ENCODE data around the gene GPR21. TPM values are rescaled to one million over a fixed set of nuclear protein-coding genes. Genes with fewer than 3 reads are reported as not detected.

Gene GPR21
- total RNA-seq, 2 donors from 2014 or later, result 6.4 TPM; not detected in 1

GRCh38 chr9:123074628-123075027, 41.2 kb downstream of the GPR21 start:
- no peak for TF ChIP-seq CTCF (IDR thresholded peaks at IDR 0.05)
- DNase-seq (ENCODE audit: low spot score), result no peak
- Histone ChIP-seq H3K27ac (peak overlapping the region; percentile 60 to 68), H3K4me3 (peak overlapping the region; percentile 40), H3K36me3 (peaks cover 10% of the 10 kb centered on the region), H3K27me3 (replicated peaks; ENCODE audit: insufficient read depth) (no peaks in the 10 kb centered on the region), H3K4me1 (ENCODE audit: control insufficient read depth in 1 of 2, low read depth in 2 of 2) (peaks cover 24 to 76% of the 10 kb centered on the region in 2 donors), H3K9me3 (no peaks in the 10 kb centered on the region)
- ATAC-seq (ENCODE audit: insufficient number of reproducible peaks, low FRiP score, low read depth), result no peak

GRCh38 chr9:123080444-123080843, 47.0 kb downstream of the GPR21 start:
- peaks cover 10 to 29% of the 10 kb centered on the region in 2 donors for H3K4me1 ChIP-seq (ENCODE audit: control insufficient read depth in 1 of 2, low read depth in 2 of 2)
- no peaks in the 10 kb centered on the region for H3K27me3 ChIP-seq (replicated peaks; ENCODE audit: insufficient read depth)
- no peak overlapping the region for H3K4me3 ChIP-seq
- no peak for ATAC-seq (ENCODE audit: insufficient number of reproducible peaks, low FRiP score, low read depth)
- no peak overlapping the region for H3K27ac ChIP-seq
- DNase-seq (ENCODE audit: low spot score), result no peak
- H3K36me3 ChIP-seq, result peaks cover 31% of the 10 kb centered on the region
- TF ChIP-seq CTCF (IDR thresholded peaks at IDR 0.05), result no peak
- H3K9me3 ChIP-seq, result no peaks in the 10 kb centered on the region

GRCh38 chr9:123081824-123082223, 48.4 kb downstream of the GPR21 start:
- peaks cover 4 to 18% of the 10 kb centered on the region in 2 donors for H3K4me1 ChIP-seq (ENCODE audit: control insufficient read depth in 1 of 2, low read depth in 2 of 2)
- peak; percentile 64 for TF ChIP-seq CTCF (IDR thresholded peaks at IDR 0.05)
- ATAC-seq (ENCODE audit: insufficient number of reproducible peaks, low FRiP score, low read depth), result no peak
- no peaks in the 10 kb centered on the region for H3K27me3 ChIP-seq (replicated peaks; ENCODE audit: insufficient read depth)
- H3K27ac ChIP-seq, result no peak overlapping the region
- no peak overlapping the region for H3K4me3 ChIP-seq
- H3K9me3 ChIP-seq, result no peaks in the 10 kb centered on the region
- peaks cover 31% of the 10 kb centered on the region for H3K36me3 ChIP-seq
- DNase-seq (ENCODE audit: low spot score), result no peak

- H3K27ac ChIP-seq, result no peak overlapping the region
- no peaks in the 10 kb centered on the region for H3K27me3 ChIP-seq (replicated peaks; ENCODE audit: insufficient read depth)
- H3K9me3 ChIP-seq, result no peaks in the 10 kb centered on the region
- ATAC-seq (ENCODE audit: insufficient number of reproducible peaks, low FRiP score, low read depth), result no peak
- H3K4me1 ChIP-seq (ENCODE audit: control insufficient read depth in 1 of 2, low read depth in 2 of 2), result peaks cover 0 to 4% of the 10 kb centered on the region in 2 donors
- peaks cover 33% of the 10 kb centered on the region for H3K36me3 ChIP-seq
- no peak for TF ChIP-seq CTCF (IDR thresholded peaks at IDR 0.05)
- no peak overlapping the region for H3K4me3 ChIP-seq
- no peak for DNase-seq (ENCODE audit: low spot score)
These were observed 50.2 kb downstream of the GPR21 start for GRCh38 chr9:123083680-123084079.

GRCh38 chr9:123084256-123084655, 50.8 kb downstream of the GPR21 start:
- no peak for ATAC-seq (ENCODE audit: insufficient number of reproducible peaks, low FRiP score, low read depth)

More at GRCh38 chr9:123084256-123084655, 50.8 kb downstream of the GPR21 start:
- H3K27ac ChIP-seq, result no peak overlapping the region
- H3K4me3 ChIP-seq, result no peak overlapping the region
- no peak for TF ChIP-seq CTCF (IDR thresholded peaks at IDR 0.05)
- no peak for DNase-seq (ENCODE audit: low spot score)
- H3K27me3 ChIP-seq (replicated peaks; ENCODE audit: insufficient read depth), result no peaks in the 10 kb centered on the region
- H3K36me3 ChIP-seq, result peaks cover 30% of the 10 kb centered on the region
- H3K9me3 ChIP-seq, result no peaks in the 10 kb centered on the region
- H3K4me1 ChIP-seq (ENCODE audit: control insufficient read depth in 1 of 2, low read depth in 2 of 2), result peaks cover 0 to 7% of the 10 kb centered on the region in 2 donors

Other genes with a start within 250 kb of the GPR21 start
- gene OR5C1, start 244.7 kb upstream of the GPR21 start, total RNA-seq, result not detected
- not detected for gene OR1K1, start 233.5 kb upstream of the GPR21 start, total RNA-seq
- gene PDCL, start 205.1 kb upstream of the GPR21 start, total RNA-seq, result 10 to 100 TPM; 20.0 to 22.2 TPM
- gene RC3H2, start 128.3 kb upstream of the GPR21 start, total RNA-seq, result 10 to 100 TPM; 45.9 to 49.5 TPM
- gene ZBTB6, start 120.3 kb upstream of the GPR21 start, total RNA-seq, result 1 to 10 TPM; 6.2 to 8.0 TPM
- gene ZBTB26, start 102.2 kb upstream of the GPR21 start, total RNA-seq, result 1 to 10 TPM; 4.9 to 8.3 TPM
- 10 to 100 TPM; 84.7 to 91.7 TPM for gene RABGAP1, start 92.6 kb upstream of the GPR21 start, total RNA-seq
- gene STRBP, start 234.9 kb downstream of the GPR21 start, total RNA-seq, result 1 to 10 TPM; 2.8 to 3.3 TPM